Smooth muscle cell (in vitro differentiated cells): ENCODE measurements around the gene MLLT10. TPM values are rescaled to one million over a fixed set of nuclear protein-coding genes. Genes with fewer than 3 reads are reported as not detected.
"Not testable (repeated sequence)": the region's sequence is repeated elsewhere in the genome, so short reads cannot be mapped to it uniquely, and the experiment has no call there.

ENCODE experiments used
- DNase-seq: peaks from one replicate; lab custom pipeline; 2025; ENCODE audit not compliant: unreplicated experiment; lab: John Stamatoyannopoulos, UW
- H2AFZ ChIP-seq: fragments of 200-600 bp; sonication (generic); 2 replicates; pipeline ENCODE4 v1.6.0; 2016; ENCODE audit warnings: antibody characterized with exemption, low read depth, mild to moderate bottlenecking
- H3F3A ChIP-seq: fragments of 200-600 bp; sonication (generic); 2 replicates; pipeline ENCODE4 v1.6.0; 2017; ENCODE audit warnings: antibody characterized with exemption, low read depth
- H3K27ac ChIP-seq: fragments of 200-600 bp; sonication (generic); 2 replicates; pipeline ENCODE4 v1.5.1; 2016; ENCODE audit warnings: low read depth, mild to moderate bottlenecking
- H3K27me3 ChIP-seq: fragments of 200-600 bp; sonication (generic); 2 replicates; pipeline ENCODE4 v1.6.1; 2016; ENCODE audit warnings: low read depth, mild to moderate bottlenecking
- H3K36me3 ChIP-seq: fragments of 200-600 bp; sonication (generic); 2 replicates; pipeline ENCODE4 v1.5.1; 2016; ENCODE audit warnings: low read depth
- H3K4me1 ChIP-seq: fragments of 200-600 bp; sonication (generic); 2 replicates; pipeline ENCODE4 v1.5.1; 2016; ENCODE audit warnings: low read depth
- H3K4me2 ChIP-seq: fragments of 200-600 bp; sonication (generic); 2 replicates; pipeline ENCODE4 v1.6.0; 2016; ENCODE audit warnings: mild to moderate bottlenecking
- H3K4me3 ChIP-seq: fragments of 200-600 bp; sonication (generic); 2 replicates; pipeline ENCODE4 v1.5.1; 2016; ENCODE audit warnings: mild to moderate bottlenecking
- H3K79me2 ChIP-seq: fragments of 200-600 bp; sonication (generic); 2 replicates; pipeline ENCODE4 v1.6.0; 2016; ENCODE audit warnings: low read depth, mild to moderate bottlenecking
- H3K9ac ChIP-seq: fragments of 200-600 bp; sonication (generic); 2 replicates; pipeline ENCODE4 v1.6.0; 2016; ENCODE audit warnings: low read depth
- H3K9me3 ChIP-seq: fragments of 200-600 bp; sonication (generic); replicated peaks from 2 replicates; pipeline ENCODE4 v1.5.1; 2016; ENCODE audit warnings: low read depth
- H4K20me1 ChIP-seq: fragments of 200-600 bp; sonication (generic); 2 replicates; pipeline ENCODE4 v1.6.0; 2016; ENCODE audit warnings: low read depth
- CTCF ChIP-seq: fragments of 200-600 bp; sonication (generic); IDR thresholded peaks from 2 replicates; pipeline ENCODE4 v1.5.1; 2017; ENCODE audit warnings: borderline replicate concordance, mild to moderate bottlenecking, antibody characterized with exemption; ENCODE audit not compliant: insufficient read depth, poor library complexity, severe bottlenecking
- WGBS: methylation state at CpG from one replicate; pipeline ENCODE4 v1.1.7; 2016; ENCODE audit warnings: low lambda C conversion rate; 5-methylcytosine and 5-hydroxymethylcytosine counted together
- polyA plus RNA-seq: library from polyadenylated mRNA; unstranded; fragments of >200 nt; fragmentation: Nextera tagmentation; extraction: Ambion mirVana; gene quantifications from 2 replicates; pipeline ENCODE4 v1.2.1, GENCODE V29; 2016
- total RNA-seq: library from RNA; depleted of rRNA; stranded (reverse); fragments of >200 nt; gene quantifications from 2 replicates; pipeline ENCODE4 v1.2.3, GENCODE V29; 2014

MLLT10 gene
- total and polyA plus RNA-seq, 2 experiments from 2014 or later = 6.8 to 43.6 TPM

GRCh38 chr10:21534604-21535493 is 817 bp downstream of the MLLT10 start:
- DNase-seq = peak; percentile 67
- peaks cover 76% of the 10 kb centered on the region for H3K79me2 ChIP-seq
- no peak for TF ChIP-seq CTCF

GRCh38 chr10:21535494-21535965 is 1.5 kb downstream of the MLLT10 start:
- Histone ChIP-seq H3K4me2 (peak overlapping the region; percentile 95), H3F3A (peaks cover 5% of the 10 kb centered on the region), H3K4me3 (peak overlapping the region; percentile 64), H3K27ac (peak overlapping the region; percentile 49), H4K20me1 (peaks cover 49% of the 10 kb centered on the region), H2AFZ (no peak overlapping the region), H3K9me3 (no peaks in the 10 kb centered on the region), H3K79me2 (peaks cover 75% of the 10 kb centered on the region), H3K36me3 (peaks cover 3% of the 10 kb centered on the region), H3K9ac (no peak overlapping the region), H3K27me3 (no peaks in the 10 kb centered on the region), H3K4me1 (peaks cover 34% of the 10 kb centered on the region)
- TF ChIP-seq CTCF = no peak
- 31% methylated on average over 9 of the region's 9 CpGs for WGBS
- no peak for DNase-seq

More at GRCh38 chr10:21534604-21535493, 817 bp downstream of the MLLT10 start:
- H3K27ac ChIP-seq = peak overlapping the region; percentile 75
- H3K9me3 ChIP-seq = no peaks in the 10 kb centered on the region
- H3K9ac ChIP-seq = peak overlapping the region; percentile 67
- H3K36me3 ChIP-seq = no peaks in the 10 kb centered on the region
- peak overlapping the region; percentile 64 for H3K4me3 ChIP-seq
- H2AFZ ChIP-seq = no peak overlapping the region
- peaks cover 44% of the 10 kb centered on the region for H4K20me1 ChIP-seq
- peaks cover 38% of the 10 kb centered on the region for H3K4me1 ChIP-seq
- H3K4me2 ChIP-seq = peak overlapping the region; percentile 95
- peaks cover 5% of the 10 kb centered on the region for H3F3A ChIP-seq
- under 1% methylated on average over 38 of the region's 96 CpGs for WGBS
- no peaks in the 10 kb centered on the region for H3K27me3 ChIP-seq

GRCh38 chr10:21535976-21536375 is 1.9 kb downstream of the MLLT10 start:
- Histone ChIP-seq H3K4me3 (peak overlapping the region; percentile 64), H3K79me2 (peaks cover 74% of the 10 kb centered on the region), H3K4me1 (peaks cover 30% of the 10 kb centered on the region), H4K20me1 (peaks cover 53% of the 10 kb centered on the region), H3K27ac (peak overlapping the region; percentile 49), H3K4me2 (peak overlapping the region; percentile 95)
- 92% methylated on average over 9 of the region's 9 CpGs for WGBS
- not testable (repeated sequence) for DNase-seq, H3K9ac ChIP-seq, H3K27me3 ChIP-seq, H2AFZ ChIP-seq, H3F3A ChIP-seq, H3K36me3 ChIP-seq, H3K9me3 ChIP-seq

GRCh38 chr10:21536874-21537273 is 2.8 kb downstream of the MLLT10 start:
- TF ChIP-seq CTCF = no peak
- Histone ChIP-seq H3K4me2 (no peak overlapping the region), H3K4me3 (no peak overlapping the region), H3K36me3 (peaks cover 5% of the 10 kb centered on the region), H3K27ac (no peak overlapping the region), H3K27me3 (no peaks in the 10 kb centered on the region), H3K9me3 (no peaks in the 10 kb centered on the region), H2AFZ (no peak overlapping the region), H3F3A (peaks cover 5% of the 10 kb centered on the region), H3K79me2 (peaks cover 72% of the 10 kb centered on the region), H3K9ac (no peak overlapping the region), H3K4me1 (peaks cover 21% of the 10 kb centered on the region), H4K20me1 (peaks cover 62% of the 10 kb centered on the region)
- DNase-seq = no peak
- WGBS = 89% methylated on average over 3 of the region's 3 CpGs

- not testable (repeated sequence) for H3K9ac ChIP-seq, H3K4me3 ChIP-seq, H3F3A ChIP-seq, H2AFZ ChIP-seq, H3K9me3 ChIP-seq, H3K4me2 ChIP-seq, H3K4me1 ChIP-seq, DNase-seq, H3K27ac ChIP-seq, H3K27me3 ChIP-seq
- 91% methylated on average over 4 of the region's 4 CpGs for WGBS
- H3K36me3 ChIP-seq = peaks cover 29% of the 10 kb centered on the region
- peaks cover 79% of the 10 kb centered on the region for H4K20me1 ChIP-seq
- H3K79me2 ChIP-seq = peaks cover 88% of the 10 kb centered on the region
These were observed 6.7 kb downstream of the MLLT10 start for GRCh38 chr10:21540701-21541100.
